Tibial nerve (tissue), 4 donors: ENCODE data around the gene GPC6.

Source experiments
- CTCF ChIP-seq, 5 experiments: fragments of 200-600 bp in 3 of 5; fragments of 450-650 bp in 2 of 5; sonication (generic) in 3 of 5; IDR thresholded peaks; one replicate each; pipeline ENCODE4 v1.5.1; 2016 to 2019; ENCODE audit warnings: antibody characterized with exemption in 5 of 5, mild to moderate bottlenecking in 3 of 5, moderate library complexity in 2 of 5
- EP300 ChIP-seq, 2 donors: sonication (generic); formaldehyde crosslinking; IDR thresholded peaks; one replicate each; pipeline ENCODE4 v1.6.1; 2017; ENCODE audit warnings: antibody characterized with exemption in 2 of 2, mild to moderate bottlenecking in 1 of 2
- POLR2A ChIP-seq, 2 donors: fragments of 450-650 bp; IDR thresholded peaks; one replicate each; pipeline ENCODE4 v1.6.1; 2017; ENCODE audit warnings: antibody characterized with exemption in 2 of 2, mild to moderate bottlenecking in 2 of 2, moderate library complexity in 2 of 2

DNA sequence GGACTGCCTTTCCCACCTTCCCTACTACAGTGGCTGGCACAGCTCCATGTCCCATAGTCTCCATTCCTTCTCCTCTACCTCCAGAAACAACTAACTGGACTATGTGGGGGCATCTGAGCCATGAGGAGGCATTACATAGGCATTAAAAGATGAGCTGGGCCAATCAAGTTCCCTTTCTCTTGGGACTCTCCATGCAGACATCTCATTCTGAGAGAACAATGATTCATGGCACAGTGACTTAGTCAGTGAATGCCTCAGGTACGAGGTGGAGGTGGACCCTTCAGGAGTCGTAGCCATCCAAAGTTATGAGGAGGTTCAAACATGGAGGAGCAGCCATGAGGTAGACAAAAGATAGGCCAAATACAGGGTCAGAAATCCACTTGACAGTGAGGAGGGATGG is 70.0 kb downstream of the GPC6 start:
- TF ChIP-seq CTCF (IDR thresholded peaks at IDR 0.05) (no peak), POLR2A (IDR thresholded peaks at IDR 0.05) (no peak), EP300 (IDR thresholded peaks at IDR 0.05) (no peak)
